Frontal cortex (tissue), 4 donors: ENCODE data around the gene TMEM87B. TPM values are rescaled to one million over a fixed set of nuclear protein-coding genes. Genes with fewer than 3 reads are reported as not detected.

Source experiments
- DNase-seq, 2 donors: peaks; one replicate each; pipeline ENCODE4 v3.0.0; 2012; ENCODE audit warnings: low spot score in 2 of 2
- FAIRE-seq: peaks from 2 replicates; lab custom pipeline; 2012; peaks lifted over from hg19 to GRCh38; lab: Jason Lieb, UNC
- total RNA-seq: library from RNA; depleted of rRNA; stranded (reverse); fragments of >200 nt; gene quantifications from one replicate; pipeline ENCODE4 v1.2.3, GENCODE V29; 2014
- donor health status: control.
- donor health status: control.
- donor health status: control.

The TMEM87B gene
- total RNA-seq, 1 donor from 2014 or later: 12.6 TPM

DNA sequence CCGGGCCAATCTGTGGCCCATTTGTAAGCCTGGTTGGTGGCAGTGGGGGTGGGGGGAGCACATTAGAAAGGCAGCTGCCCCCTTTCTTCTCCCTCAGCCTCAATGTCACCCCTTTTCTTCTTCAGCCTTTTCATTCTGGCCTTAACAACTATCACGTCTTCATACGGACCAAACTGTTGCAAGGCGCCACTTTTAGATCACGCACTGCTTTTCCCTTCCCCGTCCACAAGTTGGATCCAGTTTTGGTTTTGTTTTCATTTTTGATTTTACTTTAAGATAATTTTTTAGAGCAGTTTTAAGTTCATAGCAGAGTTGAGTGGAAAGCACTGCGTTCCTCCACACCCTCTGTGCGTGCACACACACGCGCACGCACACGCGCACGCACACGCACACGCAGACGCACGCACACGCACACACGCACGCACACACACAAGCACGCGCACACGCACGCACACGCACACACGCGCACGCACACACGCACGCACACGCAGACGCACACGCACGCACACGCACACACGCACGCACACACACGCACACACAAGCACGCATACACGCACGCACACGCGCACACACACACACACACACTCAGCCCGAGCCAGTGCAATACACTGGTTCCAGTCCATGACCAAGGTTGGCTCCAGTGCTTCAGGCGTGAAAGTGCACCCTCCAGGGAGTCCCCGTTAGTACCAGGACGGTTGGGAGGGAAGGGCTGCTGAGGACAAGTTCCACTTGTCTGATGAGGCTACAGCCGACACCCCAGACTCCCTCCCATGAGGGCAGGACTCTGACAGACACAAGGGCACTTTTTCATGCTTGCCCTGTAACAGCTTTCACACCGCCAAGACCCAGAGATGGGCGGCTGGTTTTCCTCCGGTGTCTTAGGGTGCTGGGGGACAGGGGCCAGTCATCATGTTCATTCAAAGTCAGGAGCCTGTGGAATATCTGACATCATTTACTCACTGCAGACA, 105.5 kb downstream of the TMEM87B start:
- no peak for DNase-seq
- FAIRE-seq: no peak

DNA sequence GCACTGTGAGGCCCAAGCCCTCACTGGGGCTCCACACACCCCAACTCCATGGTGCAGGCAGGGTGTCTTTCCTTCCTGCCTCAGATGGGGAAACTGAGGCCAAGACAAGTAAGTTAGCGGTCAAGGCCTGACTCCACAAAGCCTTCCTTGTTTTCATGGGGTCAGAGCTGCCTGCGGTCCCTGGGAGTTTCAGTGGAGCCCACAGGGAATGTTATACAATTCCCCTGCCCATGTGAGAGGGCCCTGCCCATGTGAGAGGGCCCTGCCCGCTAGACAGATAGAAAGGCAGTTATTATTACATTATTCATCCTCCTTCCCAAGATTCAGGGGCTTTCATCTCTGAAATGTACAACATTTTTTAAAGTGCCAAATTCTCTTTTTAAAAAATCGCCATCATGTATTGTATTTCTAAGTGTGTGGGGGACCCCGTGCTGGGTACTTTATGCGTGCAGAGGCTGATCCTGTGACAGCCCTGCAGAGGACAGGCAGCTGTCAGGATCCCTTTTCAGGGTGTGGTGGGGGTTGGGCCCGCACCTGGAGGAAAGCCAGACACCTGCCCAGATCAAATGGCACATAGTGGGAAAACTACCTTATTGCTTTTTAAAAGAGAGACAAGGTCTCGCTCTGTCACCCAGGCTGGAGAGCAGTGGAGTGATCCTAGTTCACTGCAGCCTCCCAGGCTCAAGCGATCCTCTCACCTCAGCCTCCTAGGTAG, 106.5 kb downstream of the TMEM87B start:
- DNase-seq (no peak), FAIRE-seq (no peak)

DNA sequence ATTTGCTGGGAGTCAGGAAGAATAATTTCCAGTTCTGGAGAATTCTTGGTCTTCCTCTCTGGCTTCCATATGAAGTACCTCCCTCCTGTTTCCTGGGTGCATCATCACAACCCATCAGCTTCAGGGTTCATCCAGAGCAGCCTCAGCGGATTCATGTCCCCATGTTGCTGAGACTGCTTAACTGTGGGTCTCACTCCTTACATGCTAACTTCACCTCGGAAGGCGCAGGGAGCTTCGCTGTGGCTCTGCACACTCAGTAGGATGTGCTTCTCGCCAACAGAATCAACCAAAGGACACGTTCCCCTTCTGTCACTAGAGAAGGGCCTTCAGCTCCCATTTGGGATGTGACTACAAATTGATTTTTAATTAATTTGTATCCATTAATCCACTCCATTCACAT, 107.3 kb downstream of the TMEM87B start:
- FAIRE-seq (no peak), DNase-seq (no peak)

DNA sequence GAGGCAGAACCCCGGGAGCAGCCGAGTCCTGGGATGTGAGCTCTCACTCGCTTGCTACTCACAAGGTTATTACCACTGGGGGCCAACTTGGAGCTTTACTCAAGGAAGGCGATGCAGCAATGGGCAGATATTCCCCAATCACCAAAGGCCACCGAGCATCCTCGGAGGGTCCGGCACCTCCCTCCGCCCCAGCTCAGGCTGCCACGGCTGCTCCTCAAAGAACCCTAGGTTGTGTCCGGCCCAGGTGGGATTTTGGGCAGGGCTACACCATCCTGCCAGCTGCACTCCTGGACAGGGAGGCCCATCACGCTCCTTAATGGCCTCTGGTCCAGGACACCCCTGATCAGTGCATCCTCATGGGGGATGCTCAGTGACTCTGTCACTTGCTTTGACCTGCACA, 107.9 kb downstream of the TMEM87B start:
- FAIRE-seq (no peak), DNase-seq (no peak)

DNA sequence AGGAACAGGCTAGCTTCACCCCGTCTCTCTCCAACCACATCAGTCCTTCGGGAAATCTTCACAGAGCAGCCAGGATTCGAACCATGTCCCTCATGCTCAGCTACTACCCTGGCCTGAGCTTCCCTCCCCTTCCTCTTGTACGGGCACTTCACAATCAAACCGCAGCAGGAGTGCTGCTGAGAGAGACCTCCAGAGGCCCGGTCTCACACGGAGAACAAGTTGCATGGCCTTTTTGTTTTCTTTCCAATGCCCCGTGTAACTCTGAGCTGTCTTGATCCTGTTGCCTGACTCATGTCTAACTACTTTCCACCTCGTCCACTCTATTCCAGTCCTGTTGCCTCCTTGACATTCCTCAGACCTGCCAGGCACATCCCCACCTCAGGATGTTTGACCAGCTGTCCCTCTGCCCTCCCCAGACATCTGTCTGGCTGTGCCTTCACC, 108.5 kb downstream of the TMEM87B start:
- no peak for FAIRE-seq

DNA sequence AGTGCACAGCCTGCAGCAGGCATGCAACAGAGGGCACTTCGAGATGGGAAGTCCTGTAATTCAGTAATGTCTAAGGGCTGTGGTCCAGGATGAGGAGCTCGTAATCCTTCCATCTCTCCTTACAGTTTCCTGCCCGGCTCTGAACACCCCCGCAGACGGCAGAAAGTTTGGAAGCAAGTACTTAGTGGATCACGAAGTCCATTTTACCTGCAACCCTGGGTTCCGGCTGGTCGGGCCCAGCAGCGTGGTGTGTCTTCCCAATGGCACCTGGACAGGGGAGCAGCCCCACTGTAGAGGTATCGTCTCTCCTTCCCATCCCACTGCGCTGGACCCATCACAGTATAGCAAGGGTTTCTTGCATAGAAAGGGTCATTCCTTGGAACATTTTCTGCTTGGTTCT, 109.8 kb downstream of the TMEM87B start:
- FAIRE-seq (no peak), DNase-seq (no peak)

More for the DNA sequence above, 108.5 kb downstream of the TMEM87B start:
- no peak for DNase-seq

DNA sequence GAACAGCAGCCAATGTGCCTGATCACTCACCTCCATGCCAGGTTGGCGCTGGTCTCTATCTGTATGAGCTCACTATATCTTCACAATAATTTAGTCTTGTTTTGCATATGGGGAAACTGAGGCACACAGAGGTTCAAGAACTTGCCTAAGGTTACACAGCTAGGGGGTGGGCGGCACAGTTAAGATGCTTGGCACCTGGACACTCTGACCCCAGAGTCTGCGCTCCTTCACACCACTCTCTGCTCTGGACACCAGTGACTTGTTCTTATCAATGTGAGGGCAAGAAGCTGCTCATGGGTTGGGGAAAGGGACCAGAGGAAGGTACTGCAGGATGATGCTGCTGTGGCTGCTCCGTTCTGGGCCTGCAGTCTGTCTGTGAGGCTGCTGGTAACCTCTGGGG, 110.2 kb downstream of the TMEM87B start:
- FAIRE-seq: no peak
- no peak for DNase-seq

DNA sequence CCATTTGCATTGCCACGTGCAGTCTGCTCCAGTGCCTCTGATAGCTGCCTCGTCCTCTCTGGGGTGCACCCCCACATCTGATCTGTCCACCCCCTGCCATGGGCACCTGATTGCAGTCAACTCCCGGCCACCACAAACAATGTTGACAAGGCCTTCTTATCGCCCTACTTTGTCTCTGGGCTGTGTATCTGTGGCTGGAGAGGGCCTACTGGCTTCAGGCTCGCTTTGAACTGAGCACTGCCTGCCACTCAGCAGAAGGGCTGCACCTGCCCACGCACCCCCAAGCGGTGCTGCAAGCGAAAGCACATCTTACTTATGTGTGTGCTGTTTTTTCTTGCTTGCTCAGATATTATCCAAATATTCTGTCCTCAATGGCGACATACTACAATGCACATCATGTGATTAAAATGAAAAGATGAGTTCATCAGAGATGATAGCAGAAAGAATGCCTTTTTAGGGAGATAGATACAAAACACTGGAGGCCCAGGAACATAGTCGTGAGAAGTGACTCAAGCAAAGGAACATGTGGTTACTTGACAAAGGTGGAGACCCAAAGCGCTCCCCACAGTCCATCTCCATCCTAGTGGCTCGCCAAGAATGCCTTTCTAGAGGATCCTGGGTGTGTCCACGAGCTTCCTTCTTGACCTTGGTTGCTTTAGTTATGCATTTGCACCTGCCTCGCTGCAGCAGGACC, 111.9 kb downstream of the TMEM87B start:
- no peak for FAIRE-seq
- no peak for DNase-seq

DNA sequence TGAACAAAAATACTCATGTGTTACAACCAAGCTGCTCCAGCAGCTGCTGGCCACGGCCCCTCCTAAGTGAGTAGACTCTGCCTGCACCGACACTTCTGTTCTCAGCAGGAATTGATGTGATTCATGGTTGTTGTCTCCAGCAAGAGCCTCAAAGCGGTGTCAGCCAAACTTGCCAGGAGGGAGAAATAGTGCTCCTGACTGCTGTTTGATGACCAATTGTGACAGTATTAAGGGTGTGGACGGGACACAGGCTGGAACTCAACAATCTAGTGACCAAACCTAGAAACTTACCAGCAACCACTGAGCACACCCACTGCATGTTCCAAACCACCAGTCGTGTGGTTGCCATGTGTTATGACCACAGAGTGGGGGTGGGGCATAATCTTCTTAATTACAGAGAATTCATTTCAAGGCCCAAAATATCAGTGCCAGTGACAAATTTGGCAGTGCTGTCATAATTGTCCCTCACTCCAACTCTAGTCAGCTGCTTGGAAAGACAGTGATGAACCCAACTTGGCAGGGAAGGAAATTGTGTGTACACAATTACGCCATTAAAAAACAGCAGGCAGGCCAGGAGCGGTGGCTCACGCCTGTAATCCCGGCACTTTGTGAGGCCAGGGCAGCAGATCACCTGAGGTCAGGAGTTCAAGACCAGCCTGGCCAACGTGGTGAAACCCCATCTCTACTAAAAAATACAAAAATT, 113.5 kb downstream of the TMEM87B start:
- DNase-seq: no peak
- no peak for FAIRE-seq

Other genes with a start within 250 kb of the TMEM87B start
- gene ANAPC1, start 171.1 kb upstream of the TMEM87B start, total RNA-seq: 56.3 TPM
- gene MERTK, start 156.7 kb upstream of the TMEM87B start, total RNA-seq: 2.4 TPM
- 0.41 TPM for gene FBLN7, start 83.1 kb downstream of the TMEM87B start, total RNA-seq
- 19.6 TPM for gene ZC3H8, start 199.8 kb downstream of the TMEM87B start, total RNA-seq
- gene ZC3H6, start 220.3 kb downstream of the TMEM87B start, total RNA-seq: 19.6 TPM